SHP77 treated with DMSO at 0.1 percent for 48 hours (cell line): ENCODE measurements around the gene SLC38A5.

Source experiments
- DNase-seq: peaks from one replicate; lab custom pipeline; 2025; lab: John Stamatoyannopoulos, UW

SLC38A5 gene

DNA sequence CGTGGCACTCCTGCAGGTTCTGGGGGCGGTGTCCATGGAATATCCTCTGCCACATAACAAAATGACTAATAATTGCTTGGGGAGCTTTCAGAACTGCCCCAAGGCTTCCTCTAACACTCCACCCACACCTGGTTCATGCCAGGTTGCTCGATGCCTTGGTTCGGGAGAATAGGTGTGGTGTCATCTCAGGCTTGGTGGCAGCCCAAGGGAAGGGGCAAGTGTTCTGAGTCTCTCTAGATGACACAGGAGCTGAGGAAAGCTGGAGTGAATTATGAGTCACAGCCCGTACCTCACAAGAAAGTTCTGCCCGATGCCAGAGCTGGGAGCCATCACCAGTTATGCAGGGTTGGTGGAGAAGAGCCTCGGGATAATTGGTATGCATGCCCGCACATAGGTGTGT lies 20.6 kb upstream of the SLC38A5 start:
- DNase-seq = no peak

DNA sequence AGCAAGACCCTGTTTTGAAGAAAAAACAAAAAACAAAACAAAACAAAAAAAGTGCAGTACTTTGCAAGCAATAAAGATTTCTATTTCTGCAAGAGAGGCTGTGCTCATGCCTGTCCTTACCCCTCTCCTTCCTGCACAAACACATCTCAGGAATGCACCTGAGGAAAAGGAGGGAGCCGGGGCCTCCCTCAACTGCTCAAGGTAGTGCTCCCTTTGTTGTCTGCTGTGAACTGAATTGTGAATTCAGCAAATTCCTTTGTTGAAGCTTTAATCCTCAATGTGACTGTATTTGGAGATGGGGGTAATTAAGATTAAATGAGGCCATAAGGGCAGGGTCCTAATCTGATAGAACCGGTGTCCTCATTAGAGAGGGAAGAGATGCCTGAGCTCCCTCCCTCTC lies 19.8 kb upstream of the SLC38A5 start:
- no peak for DNase-seq

DNA sequence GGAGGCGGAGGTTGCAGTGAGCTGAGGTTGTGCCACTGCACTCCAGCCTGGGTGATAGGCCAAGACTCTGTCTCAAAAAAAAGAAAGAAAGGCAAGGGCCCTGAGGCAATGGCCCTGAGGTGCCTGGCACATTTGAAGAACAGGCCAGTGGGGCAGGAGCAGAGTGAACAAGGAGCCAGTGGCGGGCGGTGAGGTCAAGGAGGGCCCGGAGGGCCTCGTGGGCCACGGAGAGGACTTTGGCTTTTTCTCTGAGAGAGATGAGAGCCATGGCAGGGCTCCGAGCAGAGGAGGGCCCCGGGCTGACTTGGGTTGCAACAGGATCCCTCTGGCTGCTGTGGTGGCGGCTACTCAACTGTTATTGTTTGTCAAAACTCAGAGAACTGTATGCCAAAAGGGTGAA lies 19.2 kb upstream of the SLC38A5 start:
- DNase-seq = no peak

DNA sequence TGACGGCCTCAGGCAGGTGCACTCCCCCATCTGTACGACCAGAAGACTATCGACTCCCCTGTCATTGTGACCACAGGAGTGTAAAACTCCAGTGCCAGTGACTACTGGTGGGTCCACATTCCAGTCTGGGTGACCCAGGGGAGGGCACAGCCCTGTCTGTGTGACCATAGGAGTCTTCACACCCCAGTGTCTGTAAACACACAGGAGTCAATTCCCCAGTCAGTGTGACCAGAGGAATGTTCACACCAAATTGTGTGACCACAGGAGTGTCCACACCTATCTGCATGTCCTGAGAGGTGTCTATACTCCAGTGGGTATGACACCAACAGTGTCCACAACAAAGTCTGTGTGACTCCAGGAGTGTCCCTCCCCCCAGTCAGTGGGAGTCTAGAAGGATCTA lies 18.0 kb upstream of the SLC38A5 start:
- DNase-seq = no peak

DNA sequence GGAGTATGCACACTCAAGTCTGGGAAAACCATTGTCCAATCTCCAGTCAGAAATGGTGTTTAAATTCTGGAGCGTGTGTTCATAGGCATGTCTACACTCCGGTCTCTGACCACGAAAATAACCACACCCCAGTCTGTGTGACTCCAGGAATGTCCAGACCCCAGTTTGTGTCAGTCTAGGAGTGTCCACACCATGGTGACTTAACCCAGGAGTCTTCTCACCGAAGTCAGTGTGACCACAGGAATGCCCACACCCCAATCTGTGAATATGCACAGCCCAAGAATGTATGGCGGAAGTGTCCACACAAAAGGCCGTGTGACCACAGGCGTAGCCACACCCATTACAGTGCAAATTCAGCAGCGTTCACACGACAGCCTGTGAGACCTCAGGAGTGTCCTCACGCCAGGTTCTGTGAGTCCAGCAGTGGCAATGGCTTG lies 17.3 kb upstream of the SLC38A5 start:
- no peak for DNase-seq

DNA sequence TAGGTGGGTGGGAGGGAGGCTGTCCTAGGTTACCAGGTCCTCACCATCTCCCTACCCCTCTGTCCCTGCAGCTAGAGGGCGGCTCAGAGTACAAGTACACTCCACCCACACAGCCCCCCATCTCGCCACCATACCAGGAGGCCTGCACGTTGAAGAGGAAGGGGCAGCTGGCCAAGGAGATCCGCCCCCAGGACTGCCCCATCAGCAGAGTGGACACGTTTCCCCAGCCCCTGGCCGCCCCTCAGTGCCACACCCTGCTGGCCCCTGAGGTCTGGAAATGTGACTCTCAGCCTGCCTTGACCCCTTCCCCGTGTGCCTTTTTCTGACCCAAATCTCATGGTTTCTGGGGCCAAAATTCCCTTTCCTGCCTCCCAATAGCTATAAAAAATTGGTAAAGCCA lies 12.5 kb upstream of the SLC38A5 start:
- DNase-seq = no peak

DNA sequence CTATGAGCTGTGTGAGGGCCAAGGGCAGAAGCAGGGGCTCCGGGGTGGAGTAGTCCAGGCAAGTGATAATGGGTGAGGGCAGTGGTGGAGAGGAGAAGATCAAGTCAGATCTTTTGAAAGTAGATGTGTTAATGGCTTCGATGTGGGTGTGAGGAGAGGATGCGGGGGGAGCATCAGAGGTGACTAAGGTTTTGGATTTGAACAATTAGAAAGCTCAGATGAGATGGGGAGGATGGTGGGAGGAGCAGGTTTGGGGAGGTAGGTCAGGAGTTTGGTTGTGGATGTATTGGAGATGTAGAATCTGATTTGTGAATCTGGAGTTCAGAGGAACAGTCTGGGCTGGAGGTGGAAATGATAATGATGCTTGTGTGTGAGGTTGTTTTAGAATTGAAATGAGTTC lies 10.5 kb upstream of the SLC38A5 start:
- no peak for DNase-seq

DNA sequence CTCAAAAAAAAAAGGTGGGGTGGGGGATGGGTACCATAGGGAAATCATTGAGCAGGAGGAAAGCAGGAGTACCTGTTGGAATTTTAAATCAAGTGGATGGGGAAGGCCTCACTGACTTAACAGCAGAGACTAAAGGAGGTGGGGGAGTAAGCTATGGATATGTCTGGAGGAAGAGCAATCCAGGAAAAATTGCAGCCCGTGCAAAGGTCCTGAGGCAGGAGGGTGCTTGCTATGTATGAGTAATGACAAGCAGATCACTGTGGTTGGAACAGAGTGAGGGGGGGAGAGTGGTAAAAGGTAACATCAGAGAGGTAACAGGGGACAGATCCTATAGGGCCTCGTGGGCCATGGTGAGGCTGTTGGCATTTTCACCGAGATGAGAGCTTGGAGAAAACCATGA lies 10.1 kb upstream of the SLC38A5 start:
- no peak for DNase-seq

DNA sequence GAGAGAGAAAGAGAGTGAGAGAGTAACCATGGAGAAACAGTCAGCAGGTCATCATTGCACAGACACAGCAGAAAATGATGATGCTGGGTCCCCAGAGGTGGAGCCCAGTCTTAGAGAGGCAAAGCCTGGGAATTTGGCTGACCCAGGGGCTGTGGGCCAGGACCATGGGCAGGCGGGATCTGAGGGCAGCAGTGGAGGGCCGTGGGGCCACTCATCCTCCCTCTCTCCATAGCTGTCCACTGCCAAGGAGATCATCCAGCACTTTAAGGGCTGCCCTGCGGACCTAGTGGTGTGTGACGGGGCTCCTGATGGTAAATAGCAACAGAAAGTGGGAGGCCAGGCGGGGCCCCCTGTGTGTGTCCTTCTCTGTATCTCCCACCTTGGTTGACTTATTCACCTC lies 8.7 kb upstream of the SLC38A5 start:
- no peak for DNase-seq

DNA sequence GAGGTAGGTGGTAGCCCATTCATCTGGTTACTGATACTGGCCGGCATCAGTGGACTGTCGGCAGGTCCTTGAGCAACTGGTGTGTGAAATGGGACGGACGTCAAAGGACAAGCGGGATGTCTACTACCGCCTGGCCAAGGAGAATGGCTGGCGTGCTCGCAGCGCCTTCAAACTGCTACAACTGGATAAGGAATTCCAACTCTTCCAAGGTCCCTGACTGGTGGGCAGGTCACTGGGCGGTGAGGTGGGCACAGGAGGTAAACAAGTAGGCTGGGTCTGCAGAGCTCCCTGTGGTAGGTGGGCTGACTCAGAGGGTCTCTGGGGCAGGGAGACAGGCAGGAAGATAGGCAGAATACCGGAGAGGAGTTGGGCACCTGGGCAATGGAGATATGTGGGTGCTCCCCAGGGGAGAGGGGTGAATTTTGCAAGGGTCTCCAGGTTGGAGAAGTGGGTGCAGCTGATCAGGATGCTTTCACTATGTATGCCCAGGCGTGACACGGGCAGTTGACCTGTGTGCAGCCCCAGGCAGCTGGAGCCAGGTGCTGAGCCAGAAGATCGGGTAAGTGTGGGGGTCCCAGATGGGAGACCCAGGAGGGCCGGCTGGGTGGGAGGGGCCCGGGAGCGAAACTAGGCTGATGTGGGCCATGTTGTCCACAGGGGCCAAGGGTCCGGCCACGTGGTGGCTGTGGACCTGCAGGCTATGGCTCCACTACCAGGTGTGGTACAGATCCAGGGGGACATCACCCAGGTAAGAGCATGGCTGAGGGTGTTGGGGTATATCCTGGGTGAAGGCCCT lies 8.1 kb upstream of the SLC38A5 start:
- no peak for DNase-seq

DNA sequence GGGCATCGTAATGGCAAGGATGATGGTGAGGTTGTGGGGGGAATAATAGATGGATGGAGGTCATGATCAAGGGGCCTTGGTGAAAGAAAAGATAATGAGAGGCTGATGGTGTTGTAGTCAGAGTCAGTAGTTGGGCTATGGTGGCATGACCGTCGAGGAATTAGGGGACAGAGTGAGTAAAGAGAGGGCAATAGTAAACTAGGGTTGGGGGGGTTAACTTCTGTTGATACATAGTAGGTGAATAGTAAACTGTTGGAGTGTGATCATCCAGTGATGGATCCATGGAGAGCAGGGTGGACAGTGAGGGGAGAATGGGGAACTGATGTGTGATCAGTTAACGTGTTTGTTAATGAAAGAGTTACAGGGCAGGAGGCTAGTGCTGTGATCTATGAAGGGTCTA lies 6.9 kb upstream of the SLC38A5 start:
- no peak for DNase-seq

DNA sequence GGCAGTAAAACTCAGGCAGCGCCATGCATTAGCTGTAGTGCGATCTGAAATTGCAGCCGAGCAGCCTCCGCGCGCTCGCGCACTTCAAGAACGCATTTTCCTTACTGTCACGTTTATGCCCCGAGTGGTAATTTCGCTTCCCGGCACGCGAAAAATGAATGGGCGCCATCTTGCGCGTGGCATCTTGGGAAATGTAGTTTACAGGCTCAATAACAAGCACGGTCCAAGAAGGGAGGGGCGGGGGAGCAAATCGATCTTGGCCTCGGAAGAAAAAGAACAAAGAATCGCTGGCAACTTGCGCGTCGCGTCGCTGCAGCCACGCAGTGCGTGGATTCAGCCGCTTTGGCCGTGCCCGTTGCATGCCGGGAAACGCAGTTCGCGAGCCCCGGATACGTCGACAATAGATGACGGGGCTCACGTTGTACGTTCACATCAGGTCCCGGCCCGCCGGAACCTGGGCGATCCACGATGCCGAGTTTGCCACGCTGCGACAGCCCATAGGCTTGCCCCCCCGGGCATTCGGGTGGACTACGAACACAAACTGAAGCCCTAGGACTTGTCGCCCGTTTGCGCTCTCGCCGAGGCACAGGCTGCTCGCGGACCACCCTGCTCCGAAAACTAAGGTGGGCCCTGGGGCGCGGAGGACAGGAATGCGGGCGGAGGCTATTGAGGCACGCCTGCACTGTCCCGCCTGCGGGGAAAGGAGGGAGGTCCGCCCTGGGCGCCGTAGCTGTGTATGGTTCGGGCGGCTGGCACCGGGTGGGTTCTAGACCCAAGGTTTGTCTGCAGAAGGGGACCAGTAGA lies 5.9 kb upstream of the SLC38A5 start, which contains the start of gene FTSJ1:
FTSJ1 (plus strand) TSS at position 426 of the 804 bp plus-strand sequence. CDS start 1,849 bp downstream, outside the sequence.
- peak; percentile 71 for DNase-seq

DNA sequence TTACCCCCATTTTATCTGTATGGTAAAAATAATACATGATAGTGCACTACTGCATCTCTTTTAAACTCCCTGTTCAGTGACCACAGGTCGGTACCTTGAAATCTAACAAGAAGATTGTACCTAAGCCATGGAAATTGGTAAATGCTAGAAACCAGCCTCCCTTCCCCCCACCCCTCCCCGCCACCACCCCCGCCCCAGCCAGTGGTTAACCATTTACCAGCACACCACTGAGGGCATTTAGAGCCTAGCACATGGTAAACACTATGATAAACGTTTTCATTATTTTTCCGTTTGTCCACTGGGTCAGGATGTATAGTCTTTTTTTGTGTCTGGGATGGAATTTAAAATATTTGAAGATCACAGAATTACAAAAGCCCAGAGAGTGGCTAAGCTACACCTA lies 5.2 kb upstream of the SLC38A5 start:
- no peak for DNase-seq

DNA sequence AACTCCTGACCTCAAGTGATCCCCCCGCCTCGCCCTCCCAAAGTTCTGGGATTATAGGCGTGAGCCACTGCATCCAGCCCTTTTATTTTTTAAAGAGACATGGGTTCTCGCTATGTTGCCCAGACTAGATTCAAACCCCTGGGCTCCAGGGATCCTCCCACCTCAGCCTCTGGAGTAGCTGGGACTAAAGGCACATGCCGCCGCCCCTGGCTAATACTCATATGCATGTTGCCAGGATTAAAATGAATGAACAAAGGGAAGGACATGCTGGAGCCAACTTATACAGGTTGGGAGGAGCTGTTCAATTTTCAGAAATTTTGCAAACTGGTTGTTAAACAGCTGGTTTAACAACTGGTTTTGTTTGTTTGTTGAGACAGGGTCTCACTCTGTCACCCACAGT lies 4.5 kb upstream of the SLC38A5 start:
- no peak for DNase-seq

DNA sequence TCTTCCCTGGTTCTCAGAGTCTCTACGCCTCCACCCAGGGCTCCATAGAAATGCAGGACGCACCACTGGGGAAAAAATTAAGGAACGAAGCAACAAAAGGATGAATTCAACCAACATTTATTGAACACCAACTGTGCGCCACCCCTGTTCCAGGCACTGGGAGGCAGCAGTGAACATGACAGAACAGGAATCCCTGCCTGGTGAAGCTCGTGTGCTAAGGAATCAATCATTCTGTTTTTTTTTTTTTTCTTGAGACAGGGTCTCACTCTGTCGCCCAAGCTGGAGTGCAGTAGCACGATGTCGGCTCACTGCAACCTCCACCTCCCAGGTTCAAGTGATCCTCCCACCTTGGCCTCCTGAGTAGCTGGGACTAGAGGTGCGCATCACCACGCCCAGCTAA lies 4.1 kb upstream of the SLC38A5 start:
- no peak for DNase-seq

DNA sequence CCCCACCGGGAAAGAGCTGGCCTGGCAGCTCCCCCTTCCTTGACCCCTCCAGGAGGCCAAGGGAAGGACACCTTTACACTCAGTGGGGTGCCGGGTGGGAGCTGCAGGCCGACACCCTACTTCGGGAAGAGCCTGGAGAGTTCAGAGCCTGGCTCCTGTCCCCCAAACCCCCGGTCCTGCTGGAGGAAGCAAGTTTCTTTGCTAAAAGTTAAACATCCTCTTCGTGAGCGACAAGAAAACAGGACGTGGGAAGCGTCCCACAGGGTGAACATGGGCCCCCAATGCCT lies 3.6 kb upstream of the SLC38A5 start:
- no peak for DNase-seq

DNA sequence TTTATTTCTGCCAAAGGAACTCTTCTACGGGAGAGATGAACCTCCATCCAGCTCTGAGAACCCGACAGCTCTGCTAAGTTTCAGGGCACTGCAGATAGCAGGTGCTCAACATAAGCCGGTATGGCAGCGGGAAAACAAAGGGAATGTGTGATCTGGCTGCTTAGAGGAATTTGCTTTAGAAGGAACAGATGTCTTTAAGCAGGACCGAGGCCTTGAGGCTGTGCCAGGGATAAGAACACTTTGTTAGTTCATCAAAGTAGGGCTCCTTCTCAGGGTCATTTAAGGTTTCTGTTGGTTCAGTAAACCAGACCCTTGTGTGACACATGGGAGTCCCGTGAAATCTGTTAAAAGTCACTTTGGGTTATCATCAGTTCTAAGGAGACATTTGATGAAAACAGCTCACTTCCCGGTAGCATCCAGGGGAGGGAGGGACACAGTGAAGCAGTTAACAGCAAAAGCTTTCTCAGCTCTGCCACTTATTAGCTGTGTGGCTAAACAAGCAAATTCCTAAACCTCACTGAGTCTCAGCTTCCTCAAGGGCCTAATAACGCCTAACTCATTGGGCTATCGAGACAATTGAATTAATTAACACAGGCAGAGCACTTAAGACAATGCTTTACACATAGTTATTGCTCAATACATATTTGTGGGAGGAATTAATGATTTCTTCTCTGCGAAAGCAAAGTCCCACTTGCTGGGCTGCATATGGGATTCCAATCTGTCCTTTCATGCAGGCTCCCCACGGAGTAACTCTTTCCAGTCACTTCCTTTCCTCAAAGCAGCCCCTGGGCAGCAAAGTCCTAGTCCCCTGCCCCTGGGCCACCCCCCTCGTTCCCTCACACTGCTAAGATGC lies 3.0 kb upstream of the SLC38A5 start:
- DNase-seq = no peak

DNA sequence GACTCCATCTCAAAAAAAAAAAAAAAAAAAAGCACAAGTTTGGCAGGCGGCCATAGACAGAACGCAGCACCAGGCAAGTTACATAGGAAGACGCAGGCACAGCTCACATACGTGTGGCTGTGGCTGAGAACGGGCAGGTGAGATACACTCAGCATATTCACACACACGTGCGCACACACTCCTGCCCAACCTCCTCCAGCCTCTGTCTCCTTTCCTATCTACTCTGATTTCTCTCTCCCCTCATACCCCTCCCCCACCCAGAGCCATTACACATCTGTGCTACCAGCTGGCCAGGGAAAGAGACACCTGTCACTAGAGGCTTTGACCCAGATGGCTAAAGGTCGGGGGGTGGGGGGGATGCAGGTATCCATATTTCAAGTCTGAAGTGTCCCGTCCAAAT lies 2.2 kb upstream of the SLC38A5 start:
- DNase-seq = no peak

DNA sequence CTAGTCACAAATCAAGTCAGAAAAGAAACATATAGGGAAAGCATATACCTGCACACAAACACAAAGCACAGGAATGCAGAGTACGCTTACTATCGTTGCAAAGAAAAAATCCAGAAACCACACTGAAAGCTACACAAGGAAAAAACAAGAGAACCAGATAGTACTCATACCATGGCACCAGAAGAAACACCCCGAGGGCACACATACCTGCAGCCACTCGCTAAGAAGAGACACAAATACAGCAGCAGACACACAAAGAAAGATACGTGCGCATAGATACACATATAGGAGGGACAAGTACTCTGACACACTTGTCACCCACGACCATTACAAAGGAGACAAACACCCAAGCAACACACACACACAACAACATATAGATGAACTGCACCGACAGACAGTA lies 1.4 kb upstream of the SLC38A5 start:
- DNase-seq = no peak

DNA sequence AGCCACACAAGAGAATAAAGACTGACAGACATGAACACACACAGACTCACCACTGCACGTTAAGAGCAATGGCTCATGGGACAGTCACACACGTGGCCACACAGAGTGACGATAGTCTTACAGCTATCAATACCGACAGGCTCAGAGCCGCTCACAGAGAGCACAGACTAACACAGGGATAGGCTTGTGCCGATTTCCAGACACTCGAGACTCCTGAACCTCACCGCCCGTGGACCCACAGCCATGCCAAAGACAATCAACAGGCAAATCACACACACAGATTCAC lies 716 bp upstream of the SLC38A5 start:
- no peak for DNase-seq

DNA sequence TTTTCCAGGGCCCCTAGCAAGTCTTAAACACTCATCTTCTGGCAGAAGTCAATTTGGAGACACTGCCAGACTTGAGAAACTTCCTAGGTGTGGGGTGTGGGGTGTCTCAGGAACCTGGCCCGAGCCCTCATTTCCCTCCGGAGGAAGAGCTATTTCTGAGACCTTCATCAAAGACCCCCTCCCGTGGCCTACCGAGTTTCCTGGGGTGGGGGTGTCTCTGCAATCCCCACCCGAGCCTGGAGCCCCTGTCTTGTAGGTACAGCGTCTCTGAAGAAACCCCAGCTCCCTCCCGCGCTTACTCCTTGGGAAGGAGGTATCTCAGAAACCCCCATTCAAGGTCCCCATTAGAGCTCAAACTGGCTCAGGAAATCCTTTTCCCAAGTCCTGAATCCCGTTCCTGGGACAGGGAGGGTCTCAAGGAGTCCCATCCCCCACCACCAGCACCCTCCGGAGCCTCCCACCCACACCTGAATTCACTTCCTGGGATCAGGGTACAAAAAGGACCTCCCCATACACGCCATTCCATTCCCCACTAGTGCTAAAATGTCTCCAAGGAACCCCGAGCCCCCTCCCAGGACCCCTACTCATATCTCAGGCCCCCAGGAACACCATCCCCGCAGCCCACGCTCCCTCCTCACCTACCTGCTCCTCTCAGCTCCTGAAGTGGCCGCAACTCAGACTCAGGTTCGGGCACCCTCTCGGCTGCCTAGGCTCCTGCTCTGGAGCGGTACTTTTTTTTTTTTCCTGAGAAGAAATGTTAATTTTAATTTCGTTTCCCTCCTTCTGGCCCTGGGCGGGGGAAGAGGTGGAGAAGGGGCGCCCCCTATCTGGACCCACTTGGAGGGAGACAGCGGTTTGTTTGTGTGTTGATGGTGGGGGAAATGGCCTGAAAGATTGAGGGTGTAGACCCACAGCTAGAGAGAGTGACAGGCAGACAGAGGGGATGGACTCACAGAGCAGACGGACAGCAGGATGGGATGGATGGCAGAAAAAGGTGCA lies 1.1 kb downstream of the SLC38A5 start:
- DNase-seq = no peak

DNA sequence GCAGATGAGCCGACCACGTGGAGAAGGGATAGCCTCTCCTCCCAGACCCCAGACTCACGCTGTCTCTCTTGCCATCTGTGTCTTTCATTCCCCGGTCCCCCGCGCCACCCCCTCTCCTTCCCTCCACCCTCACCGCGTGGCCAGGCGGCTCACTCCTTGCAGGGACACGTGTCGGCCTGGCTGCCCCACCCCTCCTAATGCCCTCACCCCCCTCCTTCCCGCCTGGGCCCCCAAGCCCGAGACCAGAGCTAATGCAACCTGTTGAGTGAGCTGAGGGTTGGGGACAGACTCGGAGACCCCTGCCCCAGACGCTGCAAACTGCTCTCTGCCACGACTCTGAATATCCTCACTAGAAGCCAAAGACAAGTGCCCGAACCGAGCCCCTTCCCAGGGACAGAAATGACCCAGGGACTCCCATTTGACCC lies 1.8 kb downstream of the SLC38A5 start:
- no peak for DNase-seq
